NCI-H2171 (cell line): ENCODE measurements around the gene FAM13A.
"Not testable (repeated sequence)": the region's sequence is repeated elsewhere in the genome, so short reads cannot be mapped to it uniquely, and the experiment has no call there.

Source experiments
- DNase-seq: peaks from one replicate; lab custom pipeline; 2025; lab: John Stamatoyannopoulos, UW

FAM13A gene

DNA sequence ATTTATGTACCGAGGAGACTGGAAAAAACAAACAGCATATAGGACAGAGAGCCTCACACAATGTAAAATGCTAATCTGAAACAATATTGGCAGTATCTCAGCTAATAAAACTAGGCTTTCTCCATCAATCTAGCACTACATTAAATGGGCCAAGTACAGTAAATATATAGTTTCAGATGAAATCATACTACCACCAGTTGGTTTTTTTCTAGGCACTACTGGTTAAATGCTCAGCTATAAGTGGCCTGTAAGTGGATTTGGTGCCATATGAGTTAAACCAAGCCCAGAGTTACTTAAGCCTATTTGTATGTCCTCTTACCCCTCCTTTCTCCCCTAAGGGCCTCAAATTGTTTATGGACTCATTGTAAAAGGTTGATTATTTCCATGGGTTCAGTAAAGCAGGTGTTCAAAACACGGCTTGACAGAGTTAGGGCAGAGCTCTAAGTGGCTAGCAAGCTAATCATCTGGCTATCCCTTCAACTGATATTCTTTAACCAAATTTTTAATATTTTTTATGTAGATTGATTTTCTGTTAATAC is 57.5 kb downstream of the FAM13A start:
- DNase-seq: no peak

DNA sequence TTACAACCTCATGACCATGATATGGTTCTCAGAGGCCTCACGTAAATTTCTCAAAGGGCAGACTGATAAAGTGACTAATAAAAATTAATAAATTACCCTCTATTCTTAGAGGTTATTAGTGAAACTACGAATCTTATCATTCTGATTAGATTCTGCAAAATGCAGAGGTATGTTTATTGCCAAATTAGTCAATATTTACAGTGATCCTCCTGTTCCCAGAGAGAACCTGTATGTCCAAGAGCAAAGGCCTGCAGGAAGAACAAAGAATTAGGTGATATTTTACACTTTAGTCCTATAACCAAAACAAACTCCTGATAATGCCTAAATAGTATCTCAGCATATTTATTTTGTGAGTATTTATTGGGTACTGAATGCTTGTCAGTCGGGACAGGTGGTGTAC is 58.1 kb downstream of the FAM13A start:
- DNase-seq: no peak

- DNase-seq: no peak
Observed at GRCh38 chr4:88998001-88998400, 59.0 kb downstream of the FAM13A start.

DNA sequence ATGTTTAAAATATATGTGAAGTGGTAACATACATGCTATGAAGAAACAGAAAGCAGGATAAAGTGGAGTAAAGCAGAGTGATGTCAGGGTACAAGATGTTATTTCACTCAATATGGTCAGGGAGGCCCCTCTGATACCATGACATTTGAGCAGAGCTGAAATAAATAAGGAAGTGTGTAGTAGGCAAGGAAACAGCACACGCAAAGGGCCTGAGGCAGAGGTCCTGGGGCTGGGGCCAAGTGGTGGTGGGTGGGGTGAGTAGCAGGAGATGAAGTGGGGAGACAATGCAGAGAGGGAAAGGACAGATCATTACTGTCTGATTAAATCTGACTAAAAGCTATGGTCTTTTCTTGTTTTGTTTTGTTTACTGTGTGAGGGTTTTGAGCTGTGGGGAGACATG is 61.1 kb downstream of the FAM13A start:
- DNase-seq: no peak

GRCh38 chr4:88995257-88995656 is 61.7 kb downstream of the FAM13A start:
- DNase-seq: not testable (repeated sequence)

DNA sequence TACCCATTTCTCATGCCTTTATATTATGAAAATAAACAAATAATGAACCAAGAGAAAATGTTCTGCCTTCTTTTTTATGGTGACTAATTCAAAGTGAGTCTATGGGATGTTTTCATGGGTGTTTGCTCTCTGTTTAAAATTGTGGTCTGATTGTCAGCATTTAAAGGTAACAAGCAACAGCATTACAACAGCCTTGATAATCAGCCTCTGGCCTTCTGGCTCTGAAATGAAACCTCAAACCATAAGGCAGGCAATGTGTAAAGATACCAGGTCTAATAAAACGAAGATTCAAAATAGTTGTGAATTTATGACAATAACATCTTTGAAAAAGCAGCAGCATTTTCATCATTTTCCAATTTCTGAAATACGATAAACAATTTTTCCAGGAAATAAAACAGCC is 63.7 kb downstream of the FAM13A start:
- no peak for DNase-seq

DNA sequence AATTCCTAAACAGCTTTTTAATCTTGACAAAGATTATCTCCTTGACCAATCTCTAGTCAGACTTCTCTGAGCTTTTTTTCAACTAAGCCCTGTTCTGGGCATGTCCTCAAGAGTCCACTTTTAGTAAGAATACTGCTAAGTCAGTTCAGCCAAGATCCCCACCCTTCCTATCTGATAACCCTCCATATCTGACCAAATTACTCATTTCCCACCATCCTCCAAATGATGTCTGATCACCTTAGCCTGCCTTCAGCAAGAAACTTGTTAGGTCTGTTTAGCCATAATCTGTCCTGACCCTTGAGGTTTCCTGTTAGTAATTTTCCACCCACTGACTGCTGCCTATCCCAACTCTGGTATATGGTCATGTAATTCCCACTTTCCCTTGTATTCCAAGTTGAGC is 65.2 kb downstream of the FAM13A start:
- DNase-seq: no peak

DNA sequence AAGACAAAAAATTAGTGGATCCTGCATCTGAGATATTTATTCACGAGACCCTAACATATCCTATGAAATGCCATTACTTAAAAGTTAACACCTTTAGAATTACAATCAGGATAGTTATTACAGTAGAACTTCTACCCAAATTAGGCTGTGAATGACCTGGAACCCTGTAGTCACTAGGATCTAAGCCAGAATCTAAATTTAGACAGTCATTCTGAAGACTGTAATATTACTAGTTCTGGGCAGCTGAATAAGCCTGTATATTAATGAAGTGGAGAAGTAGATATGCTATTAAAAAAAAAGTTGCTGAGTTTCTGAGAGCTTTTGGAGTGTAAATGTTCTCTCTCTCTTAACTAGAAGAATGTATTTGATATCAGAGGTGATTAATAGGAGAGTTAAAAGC is 67.0 kb downstream of the FAM13A start:
- DNase-seq: no peak

DNA sequence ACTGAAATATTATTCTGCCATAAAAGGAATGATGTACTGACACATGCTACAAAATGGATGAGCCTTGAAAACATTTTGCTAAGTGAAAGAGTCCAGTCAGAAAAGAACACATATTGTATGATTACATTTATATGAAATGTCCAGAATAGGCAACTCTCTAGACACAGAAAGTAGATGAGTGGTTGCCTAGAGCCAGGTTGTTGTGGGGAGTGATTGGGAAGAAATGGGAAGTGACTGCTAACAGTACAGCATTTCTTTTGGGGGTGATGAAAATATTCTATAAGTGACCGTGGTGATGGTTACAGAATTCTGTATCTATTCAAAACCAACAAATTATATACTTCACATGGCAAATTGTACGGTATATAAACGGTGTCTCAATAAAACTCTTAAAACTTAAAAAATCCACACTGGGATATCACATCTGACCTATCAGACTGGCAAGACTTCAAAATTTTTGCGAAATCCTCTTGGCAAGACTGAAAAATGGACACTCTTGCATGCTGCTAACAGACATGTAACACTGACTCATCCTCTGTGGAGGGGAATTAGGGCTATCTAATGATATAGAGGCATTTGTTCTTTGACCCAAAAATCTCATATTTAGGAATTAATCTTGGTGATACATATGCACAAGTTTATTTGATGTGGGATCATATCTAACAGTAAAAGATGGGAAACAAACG is 71.8 kb downstream of the FAM13A start:
- no peak for DNase-seq

GRCh38 chr4:88982757-88983156 is 74.2 kb downstream of the FAM13A start:
- no peak for DNase-seq

DNA sequence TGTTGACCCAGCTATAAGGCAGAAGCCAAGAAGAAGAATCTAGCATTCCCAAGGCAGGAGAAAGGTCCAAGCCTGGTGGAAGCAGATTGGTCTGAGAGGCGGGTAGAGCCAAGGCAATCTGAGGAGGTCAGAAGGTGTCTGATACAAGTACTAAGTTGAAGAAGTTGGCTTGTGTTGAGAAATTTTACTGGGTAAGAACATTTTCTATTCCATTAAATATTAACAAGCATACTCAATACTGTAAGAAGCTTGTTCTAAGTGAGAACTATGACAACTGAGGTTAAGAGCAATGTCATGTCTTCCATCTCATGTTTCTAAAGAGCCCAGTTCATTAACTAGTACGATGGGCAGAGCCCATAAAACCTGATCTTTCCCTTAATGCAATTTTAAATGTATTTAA is 75.0 kb downstream of the FAM13A start:
- no peak for DNase-seq

DNA sequence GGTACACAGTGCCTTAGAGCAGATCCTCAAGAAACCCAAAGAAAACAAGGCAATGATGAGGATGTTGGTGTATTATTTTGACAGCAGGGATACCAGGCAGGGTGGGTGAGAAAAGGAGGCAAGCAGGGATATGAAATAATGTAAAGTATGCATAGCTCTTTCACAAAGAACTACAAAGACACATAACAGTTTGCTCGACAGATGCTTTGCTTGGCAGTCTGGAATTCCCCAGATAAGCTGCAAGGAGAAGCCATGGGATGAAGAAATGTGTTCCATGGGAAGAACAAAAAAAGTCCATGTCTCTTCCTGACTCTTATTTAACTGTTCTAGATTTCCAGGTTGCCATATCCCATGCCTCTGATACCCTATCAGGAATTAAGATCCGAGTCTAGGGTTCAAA is 75.4 kb downstream of the FAM13A start:
- DNase-seq: no peak

DNA sequence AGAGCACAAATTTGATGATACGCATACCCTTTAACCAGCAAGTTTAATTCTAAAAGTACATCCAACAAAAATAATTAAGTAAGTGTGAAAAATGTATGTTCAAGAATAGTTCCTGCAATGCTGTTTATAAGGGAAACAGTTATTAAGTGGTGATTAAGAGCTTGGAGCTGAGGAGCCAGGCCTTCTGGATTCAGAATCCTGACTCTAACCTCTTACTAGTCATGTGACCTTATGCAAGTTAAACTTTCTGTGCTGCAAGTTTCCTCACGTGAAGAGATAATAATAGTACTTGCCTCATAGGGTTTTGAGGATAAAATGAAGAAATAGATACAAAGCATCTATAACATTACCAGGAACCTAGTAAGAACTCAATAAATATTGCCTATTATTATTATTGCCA is 77.7 kb downstream of the FAM13A start:
- no peak for DNase-seq

GRCh38 chr4:88976775-88977035 is 80.3 kb downstream of the FAM13A start:
- no peak for DNase-seq

- DNase-seq: no peak
Observed at GRCh38 chr4:88975958-88976774, 80.8 kb downstream of the FAM13A start.

DNA sequence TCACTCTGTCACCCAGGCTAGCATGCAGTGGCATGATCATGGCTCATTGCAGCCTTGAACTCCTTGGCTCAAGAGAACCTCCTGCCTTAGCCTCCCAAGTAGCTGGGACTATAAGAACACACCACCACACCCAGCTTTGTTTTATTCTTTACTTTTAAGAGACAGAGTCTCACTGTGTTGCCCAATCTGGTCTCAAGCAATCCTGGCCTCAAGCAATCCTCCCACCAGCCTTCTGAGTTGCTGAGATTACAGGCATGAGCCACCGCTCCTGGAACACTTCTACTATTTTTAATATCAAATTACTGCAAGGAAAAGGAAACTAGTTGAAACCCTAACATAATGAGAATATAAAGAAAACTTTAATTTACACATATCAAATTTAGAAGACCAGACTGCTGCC is 85.4 kb downstream of the FAM13A start:
- no peak for DNase-seq

DNA sequence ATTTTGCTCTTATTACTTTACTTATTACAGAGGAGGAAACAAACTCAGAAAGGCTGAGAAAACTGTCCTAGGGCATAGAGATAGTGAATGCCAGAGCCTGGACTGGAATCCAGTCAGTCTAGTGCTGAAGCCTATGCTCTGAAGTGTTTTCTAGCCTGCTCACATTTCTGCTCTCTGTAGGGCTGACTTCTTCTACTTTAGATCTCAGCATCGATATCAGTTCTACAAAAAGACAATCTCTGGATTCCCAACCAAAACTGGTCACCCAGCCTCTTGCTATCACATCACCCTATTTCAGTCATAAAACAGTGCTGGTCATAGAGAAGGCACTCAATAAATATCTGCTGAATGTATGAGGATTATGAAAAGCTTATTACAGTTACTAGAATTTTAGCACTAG is 87.2 kb downstream of the FAM13A start:
- DNase-seq: no peak

DNA sequence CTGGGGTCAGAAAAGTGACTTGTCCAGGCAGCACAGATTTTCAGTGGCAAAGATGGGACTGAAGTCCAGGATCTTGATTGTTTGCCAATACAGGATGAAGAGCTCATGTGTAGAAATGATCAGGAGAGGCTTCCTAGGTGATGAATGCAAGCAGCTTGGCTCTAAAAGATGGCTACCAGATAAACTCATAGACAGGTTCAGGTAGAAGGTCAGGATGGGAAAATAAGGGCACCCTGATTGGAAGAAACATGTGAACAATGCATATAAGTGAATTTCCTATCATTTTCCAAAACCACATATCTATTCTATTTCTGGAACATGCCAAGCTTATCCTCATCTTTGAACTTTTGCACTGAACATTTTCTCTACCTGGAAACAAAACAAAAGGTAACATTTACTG is 87.7 kb downstream of the FAM13A start:
- DNase-seq: no peak

- no peak for DNase-seq
Observed at GRCh38 chr4:88967883-88968331, 89.1 kb downstream of the FAM13A start.

GRCh38 chr4:88965053-88965452 is 91.9 kb downstream of the FAM13A start:
- DNase-seq: no peak

DNA sequence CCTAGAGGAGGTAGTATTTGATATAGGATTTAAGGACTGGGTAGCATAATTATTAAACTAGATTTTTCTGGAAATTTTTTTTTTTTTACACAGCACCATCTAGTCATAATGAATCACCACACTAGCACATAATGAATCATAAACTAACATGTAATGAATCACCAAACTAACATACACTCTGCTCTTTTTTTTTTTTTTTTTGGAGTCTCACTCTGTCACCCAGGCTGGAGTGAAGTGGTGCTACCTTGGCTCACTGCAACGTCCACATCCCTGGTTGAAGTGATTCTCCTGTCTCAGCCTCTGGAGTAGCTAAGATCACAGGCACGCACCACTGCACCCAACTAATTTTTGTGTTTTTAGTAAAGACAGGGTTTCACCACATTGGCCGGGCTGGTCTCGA is 92.5 kb downstream of the FAM13A start:
- DNase-seq: no peak

DNA sequence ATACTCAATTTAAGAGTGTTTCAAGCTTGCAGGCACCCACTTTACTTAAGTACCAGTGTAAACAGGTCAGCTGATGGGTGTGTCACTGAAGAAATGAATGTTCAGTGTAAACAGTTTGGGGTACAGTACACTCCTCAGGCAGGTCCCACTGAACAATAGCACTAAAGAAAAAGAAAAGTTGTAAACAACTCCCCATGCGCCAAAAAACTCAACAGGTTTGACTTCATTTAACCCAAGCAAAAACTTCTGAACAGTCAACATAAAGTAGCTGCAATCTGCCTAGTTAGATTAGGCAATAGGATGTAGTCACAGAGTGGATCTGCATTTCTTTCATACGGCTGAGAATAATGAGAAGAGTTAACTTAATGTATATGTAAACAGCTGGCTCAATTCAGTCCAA is 93.2 kb downstream of the FAM13A start:
- no peak for DNase-seq

GRCh38 chr4:88962396-88962795 is 94.6 kb downstream of the FAM13A start:
- DNase-seq: no peak

DNA sequence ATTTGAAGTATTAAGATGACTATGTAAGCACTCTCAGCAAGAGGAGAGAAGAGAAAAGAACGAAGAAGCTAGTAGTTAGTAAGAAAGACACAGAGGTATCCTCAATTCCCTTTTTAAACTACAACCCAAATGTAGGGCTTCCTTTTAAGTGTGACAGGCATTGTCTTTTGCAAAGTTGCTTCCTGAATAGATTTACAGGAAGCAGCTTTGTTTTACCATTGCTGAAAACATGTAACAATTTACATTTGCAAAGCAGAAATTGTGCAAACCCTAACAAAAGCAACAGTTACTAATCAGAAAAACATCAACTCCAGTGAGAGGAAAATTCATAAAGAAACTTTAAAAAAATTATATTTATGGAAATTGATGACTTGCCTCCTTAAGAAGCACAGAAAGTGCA is 96.4 kb downstream of the FAM13A start:
- DNase-seq: no peak
